ENCODE data around the gene POLRMT.

DNA sequence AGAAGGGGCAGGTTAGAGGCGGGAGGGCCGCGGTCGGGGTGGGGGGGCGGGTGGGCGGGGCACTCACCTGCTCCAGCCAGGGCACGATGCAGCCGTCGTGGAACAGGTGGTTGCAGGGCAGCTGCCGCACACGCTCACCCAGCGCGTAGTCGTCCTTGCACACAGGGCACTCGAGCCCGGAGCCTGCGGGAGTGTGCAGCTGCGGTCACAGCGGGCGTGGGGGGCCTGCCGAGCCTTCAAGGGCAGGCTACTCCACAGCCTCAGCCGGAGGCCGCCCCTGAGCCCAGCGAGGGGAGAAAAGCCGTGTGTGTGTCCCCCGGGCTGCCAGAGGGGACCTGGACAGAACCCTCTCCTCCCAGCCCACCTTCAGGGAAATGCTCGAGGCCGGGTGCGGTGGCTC, 15.0 kb upstream of the POLRMT start:
- TF ChIP-seq, protein P1, sequence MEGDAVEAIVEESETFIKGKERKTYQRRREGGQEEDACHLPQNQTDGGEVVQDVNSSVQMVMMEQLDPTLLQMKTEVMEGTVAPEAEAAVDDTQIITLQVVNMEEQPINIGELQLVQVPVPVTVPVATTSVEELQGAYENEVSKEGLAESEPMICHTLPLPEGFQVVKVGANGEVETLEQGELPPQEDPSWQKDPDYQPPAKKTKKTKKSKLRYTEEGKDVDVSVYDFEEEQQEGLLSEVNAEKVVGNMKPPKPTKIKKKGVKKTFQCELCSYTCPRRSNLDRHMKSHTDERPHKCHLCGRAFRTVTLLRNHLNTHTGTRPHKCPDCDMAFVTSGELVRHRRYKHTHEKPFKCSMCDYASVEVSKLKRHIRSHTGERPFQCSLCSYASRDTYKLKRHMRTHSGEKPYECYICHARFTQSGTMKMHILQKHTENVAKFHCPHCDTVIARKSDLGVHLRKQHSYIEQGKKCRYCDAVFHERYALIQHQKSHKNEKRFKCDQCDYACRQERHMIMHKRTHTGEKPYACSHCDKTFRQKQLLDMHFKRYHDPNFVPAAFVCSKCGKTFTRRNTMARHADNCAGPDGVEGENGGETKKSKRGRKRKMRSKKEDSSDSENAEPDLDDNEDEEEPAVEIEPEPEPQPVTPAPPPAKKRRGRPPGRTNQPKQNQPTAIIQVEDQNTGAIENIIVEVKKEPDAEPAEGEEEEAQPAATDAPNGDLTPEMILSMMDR (IDR thresholded peaks at IDR 0.05), result no peak
- TF ChIP-seq POLR2A (IDR thresholded peaks at IDR 0.05), result no peak

All from breast epithelium (tissue), 3 donors.